Measurements from ENCODE around the gene COL19A1.
A peak's percentile ranks its signal among the peaks of the same experiment; 100 is the strongest.

The COL19A1 gene

GRCh38 chr6:70157086-70157485 lies 290.7 kb downstream of the COL19A1 start:
- in situ Hi-C loops (cut with MboI; ENCODE audit: low sequenced_read_pairs): no loop called here
- Histone ChIP-seq H3K9me3 (no peaks in the 10 kb centered on the region), H3K36me3 (replicated peaks) (no peaks in the 10 kb centered on the region), H3K4me3 (no peak overlapping the region), H3K4me1 (no peaks in the 10 kb centered on the region), H3K27me3 (ENCODE audit: low read depth) (no peaks in the 10 kb centered on the region)
- no peak for DNase-seq (ENCODE audit: low spot score in 2 of 2)

GRCh38 chr6:70160276-70160675 lies 293.9 kb downstream of the COL19A1 start:
- Histone ChIP-seq H3K4me1 (peaks cover 3% of the 10 kb centered on the region; the same call in 1 of the 2 replicates), H3K9me3 (no peaks in the 10 kb centered on the region), H3K27me3 (ENCODE audit: low read depth) (no peaks in the 10 kb centered on the region), H3K36me3 (replicated peaks) (no peaks in the 10 kb centered on the region), H3K4me3 (no peak overlapping the region)
- DNase-seq (ENCODE audit: low spot score in 2 of 2): no peak
- in situ Hi-C loops (cut with MboI; ENCODE audit: low sequenced_read_pairs): no loop called here

GRCh38 chr6:70162972-70163371 lies 296.6 kb downstream of the COL19A1 start:
- Histone ChIP-seq H3K4me3 (no peak overlapping the region), H3K36me3 (replicated peaks) (no peaks in the 10 kb centered on the region), H3K4me1 (peaks cover 8% of the 10 kb centered on the region), H3K27me3 (ENCODE audit: low read depth) (no peaks in the 10 kb centered on the region), H3K9me3 (no peaks in the 10 kb centered on the region)
- in situ Hi-C loops (cut with MboI; ENCODE audit: low sequenced_read_pairs): no loop called here
- DNase-seq (ENCODE audit: low spot score in 2 of 2): no peak

GRCh38 chr6:70163795-70164194 lies 297.4 kb downstream of the COL19A1 start:
- Histone ChIP-seq H3K4me1 (peaks cover 8% of the 10 kb centered on the region), H3K36me3 (replicated peaks) (no peaks in the 10 kb centered on the region), H3K27me3 (ENCODE audit: low read depth) (no peaks in the 10 kb centered on the region), H3K9me3 (no peaks in the 10 kb centered on the region), H3K4me3 (no peak overlapping the region)
- in situ Hi-C loops (cut with MboI; ENCODE audit: low sequenced_read_pairs): no loop called here
- no peak for DNase-seq (ENCODE audit: low spot score in 2 of 2)

- H3K4me3 ChIP-seq: no peak overlapping the region
- no peak for DNase-seq (ENCODE audit: low spot score in 2 of 2)
- peaks cover 8% of the 10 kb centered on the region for H3K4me1 ChIP-seq
- no peaks in the 10 kb centered on the region for H3K9me3 ChIP-seq
- no peaks in the 10 kb centered on the region for H3K36me3 ChIP-seq (replicated peaks)
- no peaks in the 10 kb centered on the region for H3K27me3 ChIP-seq (ENCODE audit: low read depth)
- in situ Hi-C loops (cut with MboI; ENCODE audit: low sequenced_read_pairs): no loop called here
These were observed 298.2 kb downstream of the COL19A1 start for GRCh38 chr6:70164556-70164955.

GRCh38 chr6:70166088-70166958 lies 300.0 kb downstream of the COL19A1 start:
- no peaks in the 10 kb centered on the region for H3K27me3 ChIP-seq (ENCODE audit: low read depth)
- H3K9me3 ChIP-seq: no peaks in the 10 kb centered on the region
- in situ Hi-C loops (cut with MboI; ENCODE audit: low sequenced_read_pairs): no loop called here
- no peaks in the 10 kb centered on the region for H3K36me3 ChIP-seq (replicated peaks)
- peaks cover 8% of the 10 kb centered on the region for H3K4me1 ChIP-seq
- H3K4me3 ChIP-seq: peak overlapping the region; percentile 12
- peak; percentile 65 to 82 for DNase-seq (ENCODE audit: low spot score in 2 of 2)

- Histone ChIP-seq H3K9me3 (no peaks in the 10 kb centered on the region), H3K36me3 (replicated peaks) (no peaks in the 10 kb centered on the region), H3K27me3 (ENCODE audit: low read depth) (no peaks in the 10 kb centered on the region), H3K4me1 (peaks cover 8% of the 10 kb centered on the region), H3K4me3 (no peak overlapping the region)
- in situ Hi-C loops (cut with MboI; ENCODE audit: low sequenced_read_pairs): no loop called here
- DNase-seq (ENCODE audit: low spot score in 2 of 2): no peak
These were observed 302.5 kb downstream of the COL19A1 start for GRCh38 chr6:70168681-70169377.

- no peak overlapping the region for H3K4me3 ChIP-seq
- DNase-seq (ENCODE audit: low spot score in 2 of 2): no peak
- peaks cover under 1% of the 10 kb centered on the region for H3K4me1 ChIP-seq
- H3K36me3 ChIP-seq (replicated peaks): no peaks in the 10 kb centered on the region
- in situ Hi-C loops (cut with MboI; ENCODE audit: low sequenced_read_pairs): no loop called here
- no peaks in the 10 kb centered on the region for H3K9me3 ChIP-seq
- H3K27me3 ChIP-seq (ENCODE audit: low read depth): no peaks in the 10 kb centered on the region
These were observed 304.9 kb downstream of the COL19A1 start for GRCh38 chr6:70171236-70171635.

GRCh38 chr6:70172252-70172651 lies 305.9 kb downstream of the COL19A1 start:
- Histone ChIP-seq H3K4me1 (no peaks in the 10 kb centered on the region), H3K9me3 (no peaks in the 10 kb centered on the region), H3K36me3 (replicated peaks) (no peaks in the 10 kb centered on the region), H3K4me3 (no peak overlapping the region), H3K27me3 (ENCODE audit: low read depth) (no peaks in the 10 kb centered on the region)
- in situ Hi-C loops (cut with MboI; ENCODE audit: low sequenced_read_pairs): no loop called here
- no peak for DNase-seq (ENCODE audit: low spot score in 2 of 2)

GRCh38 chr6:70175770-70176169 lies 309.4 kb downstream of the COL19A1 start:
- H3K36me3 ChIP-seq (replicated peaks): no peaks in the 10 kb centered on the region
- H3K4me3 ChIP-seq: no peak overlapping the region
- DNase-seq (ENCODE audit: low spot score in 2 of 2): no peak
- H3K9me3 ChIP-seq: no peaks in the 10 kb centered on the region
- H3K27me3 ChIP-seq (ENCODE audit: low read depth): no peaks in the 10 kb centered on the region
- in situ Hi-C loops (cut with MboI; ENCODE audit: low sequenced_read_pairs): no loop called here
- no peaks in the 10 kb centered on the region for H3K4me1 ChIP-seq

- H3K4me1 ChIP-seq: no peaks in the 10 kb centered on the region
- H3K4me3 ChIP-seq: no peak overlapping the region
- H3K27me3 ChIP-seq (ENCODE audit: low read depth): no peaks in the 10 kb centered on the region
- in situ Hi-C loops (cut with MboI; ENCODE audit: low sequenced_read_pairs): no loop called here
- H3K9me3 ChIP-seq: no peaks in the 10 kb centered on the region
- no peak for DNase-seq (ENCODE audit: low spot score in 2 of 2)
- no peaks in the 10 kb centered on the region for H3K36me3 ChIP-seq (replicated peaks)
These were observed 310.6 kb downstream of the COL19A1 start for GRCh38 chr6:70176842-70177550.

- in situ Hi-C loops (cut with MboI; ENCODE audit: low sequenced_read_pairs): no loop called here
- Histone ChIP-seq H3K4me1 (no peaks in the 10 kb centered on the region), H3K27me3 (ENCODE audit: low read depth) (no peaks in the 10 kb centered on the region), H3K36me3 (replicated peaks) (no peaks in the 10 kb centered on the region), H3K4me3 (no peak overlapping the region), H3K9me3 (no peaks in the 10 kb centered on the region)
- no peak for DNase-seq (ENCODE audit: low spot score in 2 of 2)
These were observed 314.0 kb downstream of the COL19A1 start for GRCh38 chr6:70180183-70180900.

GRCh38 chr6:70180901-70181599 lies 314.7 kb downstream of the COL19A1 start:
- in situ Hi-C loops (cut with MboI; ENCODE audit: low sequenced_read_pairs): no loop called here
- no peaks in the 10 kb centered on the region for H3K4me1 ChIP-seq
- no peaks in the 10 kb centered on the region for H3K36me3 ChIP-seq (replicated peaks)
- no peak overlapping the region for H3K4me3 ChIP-seq
- no peaks in the 10 kb centered on the region for H3K27me3 ChIP-seq (ENCODE audit: low read depth)
- DNase-seq (ENCODE audit: low spot score in 2 of 2): no peak
- no peaks in the 10 kb centered on the region for H3K9me3 ChIP-seq

Data from HAP-1 (cell line).